ENCODE data around the gene ZNF319.

ZNF319 gene

GRCh38 chr16:57997176-57997527 is 3.3 kb downstream of the ZNF319 start:
- Histone ChIP-seq H3K4me3 (ENCODE audit: low read length) (no peak overlapping the region), H4K20me1 (ENCODE audit: insufficient read depth, low read length) (no peaks in the 10 kb centered on the region; the same call in 1 of the 2 replicates), H3K4me1 (ENCODE audit: low read length) (peaks cover 19% of the 10 kb centered on the region), H3K79me2 (ENCODE audit: low read length) (peaks cover 15% of the 10 kb centered on the region), H3K9me2 (replicated peaks; ENCODE audit: insufficient read depth, low read length) (no peaks in the 10 kb centered on the region), H3K4me2 (ENCODE audit: low read depth, low read length) (no peak overlapping the region), H3K9me3 (replicated peaks; ENCODE audit: insufficient read depth, low read length) (no peaks in the 10 kb centered on the region), H3K36me3 (replicated peaks; ENCODE audit: insufficient read depth, low read length) (no peaks in the 10 kb centered on the region), H3K9ac (ENCODE audit: low read length) (no peak overlapping the region), H3F3A (ENCODE audit: insufficient read depth, low read length) (peaks cover 14% of the 10 kb centered on the region), H3K27me3 (replicated peaks; ENCODE audit: insufficient read depth, low read length) (no peaks in the 10 kb centered on the region), H3K27ac (ENCODE audit: low read length) (no peak overlapping the region), H2AFZ (ENCODE audit: low read length) (no peak overlapping the region)
- no peak for TF ChIP-seq EZH2phosphoT487 (IDR thresholded peaks at IDR 0.05; ENCODE audit: low read length)
- TF ChIP-seq EZH2 (optimal IDR thresholded peaks at IDR 0.05; ENCODE audit: low read depth, low read length) = no peak
- TF ChIP-seq CTCF (IDR thresholded peaks at IDR 0.05; ENCODE audit: low read length) = no peak
- no peak for DNase-seq

GRCh38 chr16:57996406-57997175 is 3.9 kb downstream of the ZNF319 start:
- no peak for DNase-seq
- peaks cover 15% of the 10 kb centered on the region for H3K79me2 ChIP-seq (ENCODE audit: low read length)
- H3K27me3 ChIP-seq (replicated peaks; ENCODE audit: insufficient read depth, low read length) = no peaks in the 10 kb centered on the region
- no peaks in the 10 kb centered on the region for H3K9me2 ChIP-seq (replicated peaks; ENCODE audit: insufficient read depth, low read length)
- no peaks in the 10 kb centered on the region for H3K9me3 ChIP-seq (replicated peaks; ENCODE audit: insufficient read depth, low read length)
- peaks cover 14% of the 10 kb centered on the region for H3K4me1 ChIP-seq (ENCODE audit: low read length)
- no peak overlapping the region for H3K4me3 ChIP-seq (ENCODE audit: low read length)
- no peak overlapping the region for H2AFZ ChIP-seq (ENCODE audit: low read length)
- TF ChIP-seq CTCF (IDR thresholded peaks at IDR 0.05; ENCODE audit: low read length) = no peak
- TF ChIP-seq EZH2phosphoT487 (IDR thresholded peaks at IDR 0.05; ENCODE audit: low read length) = no peak
- TF ChIP-seq EZH2 (optimal IDR thresholded peaks at IDR 0.05; ENCODE audit: low read depth, low read length) = no peak
- no peak overlapping the region for H3K4me2 ChIP-seq (ENCODE audit: low read depth, low read length)
- no peak overlapping the region for H3K9ac ChIP-seq (ENCODE audit: low read length)
- no peaks in the 10 kb centered on the region; the same call in 1 of the 2 replicates for H4K20me1 ChIP-seq (ENCODE audit: insufficient read depth, low read length)
- no peaks in the 10 kb centered on the region for H3K36me3 ChIP-seq (replicated peaks; ENCODE audit: insufficient read depth, low read length)
- H3K27ac ChIP-seq (ENCODE audit: low read length) = no peak overlapping the region
- peaks cover 14% of the 10 kb centered on the region for H3F3A ChIP-seq (ENCODE audit: insufficient read depth, low read length)

DNA sequence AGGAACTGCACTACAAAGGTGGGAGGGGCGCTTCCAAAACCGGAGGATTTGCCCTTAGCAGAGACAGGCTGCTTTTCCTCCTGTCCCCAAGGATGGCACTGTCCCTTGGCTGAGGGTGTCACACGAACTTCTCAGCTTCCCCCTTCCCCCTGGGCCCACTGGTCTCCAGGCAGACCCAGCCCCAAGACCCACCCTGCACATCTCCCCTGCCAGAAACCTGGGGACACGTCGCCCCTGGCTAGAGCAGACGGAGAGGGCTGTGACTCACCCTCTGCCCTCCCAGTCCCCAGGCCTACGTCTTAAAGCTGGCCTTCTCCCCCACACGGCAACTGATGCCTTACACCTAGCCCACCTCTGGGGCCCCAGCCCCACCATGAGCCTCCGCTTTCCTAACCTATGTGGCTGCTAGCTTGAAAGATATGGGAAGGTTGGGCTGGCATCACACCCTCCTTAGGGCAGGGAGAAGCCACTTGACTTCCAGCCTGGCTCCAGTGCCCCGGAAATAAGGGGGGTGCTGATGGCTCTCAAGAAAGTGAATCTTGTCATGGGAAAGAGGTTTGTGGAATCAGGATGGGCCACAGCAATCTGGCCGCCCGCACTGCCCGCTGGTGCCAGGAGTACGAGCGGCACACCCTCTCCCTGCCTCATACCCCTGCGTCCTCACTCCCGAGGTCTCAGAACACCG is 4.6 kb downstream of the ZNF319 start:
- Histone ChIP-seq H3K27me3 (replicated peaks; ENCODE audit: insufficient read depth, low read length) (no peaks in the 10 kb centered on the region), H3F3A (ENCODE audit: insufficient read depth, low read length) (peaks cover 11% of the 10 kb centered on the region), H3K36me3 (replicated peaks; ENCODE audit: insufficient read depth, low read length) (no peaks in the 10 kb centered on the region), H4K20me1 (ENCODE audit: insufficient read depth, low read length) (no peaks in the 10 kb centered on the region; the same call in 1 of the 2 replicates), H3K27ac (ENCODE audit: low read length) (no peak overlapping the region), H3K9ac (ENCODE audit: low read length) (no peak overlapping the region), H3K9me2 (replicated peaks; ENCODE audit: insufficient read depth, low read length) (no peaks in the 10 kb centered on the region), H3K79me2 (ENCODE audit: low read length) (peaks cover 12% of the 10 kb centered on the region), H3K9me3 (replicated peaks; ENCODE audit: insufficient read depth, low read length) (no peaks in the 10 kb centered on the region), H3K4me2 (ENCODE audit: low read depth, low read length) (no peak overlapping the region), H3K4me3 (ENCODE audit: low read length) (no peak overlapping the region), H3K4me1 (ENCODE audit: low read length) (peaks cover 14% of the 10 kb centered on the region), H2AFZ (ENCODE audit: low read length) (no peak overlapping the region)
- DNase-seq = no peak
- no peak for TF ChIP-seq EZH2phosphoT487 (IDR thresholded peaks at IDR 0.05; ENCODE audit: low read length)
- no peak for TF ChIP-seq EZH2 (optimal IDR thresholded peaks at IDR 0.05; ENCODE audit: low read depth, low read length)
- TF ChIP-seq CTCF (IDR thresholded peaks at IDR 0.05; ENCODE audit: low read length) = no peak
